ENCODE data around the gene KRTAP10-4. TPM values are rescaled to one million over a fixed set of nuclear protein-coding genes. Genes with fewer than 3 reads are reported as not detected.

KRTAP10-4 gene
- total and polyA plus RNA-seq, 10 donors = not detected

GRCh38 chr21:44623575-44623974, 50.0 kb downstream of the KRTAP10-4 start:
- TF ChIP-seq CTCF (IDR thresholded peaks at IDR 0.05 in 8 of 11, conservative IDR thresholded peaks at IDR 0.05 in 3 of 11) (no peak), POLR2AphosphoS5 (IDR thresholded peaks at IDR 0.05) (no peak), POLR2A (IDR thresholded peaks at IDR 0.05) (no peak)
- H3K27me3 ChIP-seq (replicated peaks in 1 of 7) = peaks cover 0 to 25% (median 0%) of the 10 kb centered on the region in 7 donors
- peaks cover 0 to 26% (median 7%) of the 10 kb centered on the region in 6 donors for H3K4me1 ChIP-seq
- intact Hi-C loops (cut with DNase I; ENCODE audit: low total_unique reads) = no loop called here
- DNase-seq = no peak
- H3K36me3 ChIP-seq = no peaks in the 10 kb centered on the region
- H3K9me3 ChIP-seq = peaks cover 5 to 63% (median 48%) of the 10 kb centered on the region in 8 donors
- no peak overlapping the region for H3K4me3 ChIP-seq
- H3K27ac ChIP-seq = no peak overlapping the region

Other genes with a start within 250 kb of the KRTAP10-4 start
- 10 to 100 TPM; 26.2 to 34.3 (median 32.3) TPM for gene CFAP410, start 234.3 kb upstream of the KRTAP10-4 start, total RNA-seq
- gene CFAP410, start 234.3 kb upstream of the KRTAP10-4 start, polyA plus RNA-seq = 10 to 100 TPM; 41.5 to 79.8 (median 70.9) TPM
- gene TRPM2, start 220.1 kb upstream of the KRTAP10-4 start, total RNA-seq = 10 to 100 TPM; 10.4 to 35.3 (median 22.0) TPM
- gene TRPM2, start 220.1 kb upstream of the KRTAP10-4 start, polyA plus RNA-seq = 10 to 100 TPM; 20.5 to 44.1 (median 28.4) TPM
- 1 to 10 TPM; 1.3 to 4.9 (median 3.4) TPM for gene LRRC3, start 118.2 kb upstream of the KRTAP10-4 start, total RNA-seq
- gene LRRC3, start 118.2 kb upstream of the KRTAP10-4 start, polyA plus RNA-seq = under 1 TPM; 0.24 to 0.86 (median 0.26) TPM
- gene KRTAP10-1, start 33.5 kb upstream of the KRTAP10-4 start, total RNA-seq = not detected
- not detected for gene KRTAP10-1, start 33.5 kb upstream of the KRTAP10-4 start, polyA plus RNA-seq
- gene KRTAP10-2, start 22.2 kb upstream of the KRTAP10-4 start, total RNA-seq = not detected
- not detected for gene KRTAP10-2, start 22.2 kb upstream of the KRTAP10-4 start, polyA plus RNA-seq
- not detected for gene KRTAP10-3, start 14.9 kb upstream of the KRTAP10-4 start, total RNA-seq
- not detected for gene KRTAP10-3, start 14.9 kb upstream of the KRTAP10-4 start, polyA plus RNA-seq
- gene KRTAP10-5, start 6.9 kb downstream of the KRTAP10-4 start, total RNA-seq = not detected
- gene KRTAP10-5, start 6.9 kb downstream of the KRTAP10-4 start, polyA plus RNA-seq = not detected
- gene KRTAP10-6, start 18.8 kb downstream of the KRTAP10-4 start, total RNA-seq = not detected
- gene KRTAP10-6, start 18.8 kb downstream of the KRTAP10-4 start, polyA plus RNA-seq = not detected
- not detected for gene KRTAP10-7, start 26.9 kb downstream of the KRTAP10-4 start, total RNA-seq
- not detected for gene KRTAP10-7, start 26.9 kb downstream of the KRTAP10-4 start, polyA plus RNA-seq
- gene KRTAP10-8, start 38.4 kb downstream of the KRTAP10-4 start, total RNA-seq = not detected
- gene KRTAP10-8, start 38.4 kb downstream of the KRTAP10-4 start, polyA plus RNA-seq = not detected
- gene KRTAP10-9, start 53.4 kb downstream of the KRTAP10-4 start, total RNA-seq = not detected
- not detected for gene KRTAP10-9, start 53.4 kb downstream of the KRTAP10-4 start, polyA plus RNA-seq
- not detected for gene KRTAP10-10, start 63.6 kb downstream of the KRTAP10-4 start, total RNA-seq
- not detected for gene KRTAP10-10, start 63.6 kb downstream of the KRTAP10-4 start, polyA plus RNA-seq
- gene KRTAP10-11, start 72.7 kb downstream of the KRTAP10-4 start, total RNA-seq = not detected
- gene KRTAP10-11, start 72.7 kb downstream of the KRTAP10-4 start, polyA plus RNA-seq = not detected
- not detected for gene KRTAP12-4, start 80.9 kb downstream of the KRTAP10-4 start, total RNA-seq
- gene KRTAP12-4, start 80.9 kb downstream of the KRTAP10-4 start, polyA plus RNA-seq = not detected
- gene KRTAP12-3, start 84.2 kb downstream of the KRTAP10-4 start, total RNA-seq = not detected
- gene KRTAP12-3, start 84.2 kb downstream of the KRTAP10-4 start, polyA plus RNA-seq = not detected
- gene KRTAP12-2, start 93.2 kb downstream of the KRTAP10-4 start, total RNA-seq = not detected
- not detected for gene KRTAP12-2, start 93.2 kb downstream of the KRTAP10-4 start, polyA plus RNA-seq
- gene KRTAP12-1, start 108.4 kb downstream of the KRTAP10-4 start, total RNA-seq = not detected
- not detected for gene KRTAP12-1, start 108.4 kb downstream of the KRTAP10-4 start, polyA plus RNA-seq
- gene KRTAP10-12, start 123.4 kb downstream of the KRTAP10-4 start, total RNA-seq = not detected
- gene KRTAP10-12, start 123.4 kb downstream of the KRTAP10-4 start, polyA plus RNA-seq = not detected
- gene TSPEAR, start 137.8 kb downstream of the KRTAP10-4 start, total RNA-seq = under 1 TPM in 1 of 7 donors, not detected in 6; 0.22 TPM
- gene TSPEAR, start 137.8 kb downstream of the KRTAP10-4 start, polyA plus RNA-seq = under 1 TPM in 2 of 3 donors, not detected in 1; 0.02 to 0.03 TPM
- gene UBE2G2, start 228.1 kb downstream of the KRTAP10-4 start, total RNA-seq = 100 to 1,000 TPM in 3 of 7 donors, 10 to 100 TPM in 4; 81.1 to 125 (median 93.8) TPM
- gene UBE2G2, start 228.1 kb downstream of the KRTAP10-4 start, polyA plus RNA-seq = 10 to 100 TPM; 39.4 to 58.0 (median 46.9) TPM
- gene SUMO3, start 244.3 kb downstream of the KRTAP10-4 start, total RNA-seq = 100 to 1,000 TPM in 1 of 7 donors, 10 to 100 TPM in 6; 62.2 to 101 (median 68.6) TPM
- gene SUMO3, start 244.3 kb downstream of the KRTAP10-4 start, polyA plus RNA-seq = 10 to 100 TPM; 38.2 to 90.7 (median 57.9) TPM

All from spleen (tissue), 11 donors.